ENCODE measurements around the gene PRAC2. TPM values are rescaled to one million over a fixed set of nuclear protein-coding genes. Genes with fewer than 3 reads are reported as not detected.

The PRAC2 gene
- total and polyA plus RNA-seq, 12 donors: not detected

GRCh38 chr17:48718761-48719641 is 4.0 kb upstream of the PRAC2 start:
- TF ChIP-seq CTCF (IDR thresholded peaks at IDR 0.05): no peak
- no peak for ATAC-seq
- no peak overlapping the region for H3K4me3 ChIP-seq

DNA sequence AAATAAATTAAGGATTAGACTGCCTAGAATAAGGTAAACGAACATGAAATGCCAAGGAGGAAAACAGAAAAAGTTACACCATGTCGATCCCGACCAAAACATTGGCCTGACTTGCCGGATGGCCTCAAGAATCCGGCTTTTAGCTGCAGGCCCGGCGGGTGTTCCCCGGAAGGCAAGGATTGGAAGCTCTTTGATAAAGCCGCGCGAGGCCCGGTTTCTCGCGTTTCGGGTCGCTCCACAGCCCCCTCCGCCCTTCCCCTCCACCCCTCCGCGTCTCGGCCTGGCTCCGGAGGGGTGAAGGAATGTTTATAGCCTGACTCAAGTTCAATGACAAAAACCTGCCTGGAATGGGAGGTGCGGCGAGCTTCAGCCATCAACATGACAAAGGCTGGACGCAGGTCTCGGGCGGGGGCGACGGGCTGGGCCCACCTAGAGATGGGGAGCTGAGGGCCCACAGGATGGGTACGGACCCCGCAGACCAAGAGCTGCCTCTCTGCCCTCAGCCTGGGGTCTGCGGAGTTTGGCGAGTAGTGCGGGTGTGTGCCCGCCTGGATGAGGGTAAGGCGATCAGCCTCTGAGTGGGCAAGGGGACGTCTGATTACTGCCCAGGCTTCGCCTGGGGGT is 3.2 kb upstream of the PRAC2 start:
- Histone ChIP-seq H3K27me3 (peaks cover 66 to 100% (median 100%) of the 10 kb centered on the region in 7 donors), H3K9me3 (no peaks in the 10 kb centered on the region), H3K27ac (no peak overlapping the region), H3K4me1 (peaks cover 0 to 37% (median 30%) of the 10 kb centered on the region in 9 donors), H3K36me3 (no peaks in the 10 kb centered on the region), H3K4me3 (no peak overlapping the region)
- intact Hi-C loops (cut with DNase I): loop anchor here in 6 of 10 donors (5.0 to 10.0 kb wide), 4 partner anchors 73 to 165 kb away; no protein-coding TSS in a partner anchor
- no peak for TF ChIP-seq CTCF (IDR thresholded peaks at IDR 0.05)
- ATAC-seq: no peak
- 6 to 7% methylated on average over 37 of the region's 37 CpGs for WGBS, 2 donors
- no peak for DNase-seq

More at GRCh38 chr17:48718761-48719641, 4.0 kb upstream of the PRAC2 start:
- H3K4me1 ChIP-seq: peaks cover 0 to 30% (median 22%) of the 10 kb centered on the region in 9 donors
- no peak overlapping the region for H3K27ac ChIP-seq
- no peaks in the 10 kb centered on the region for H3K9me3 ChIP-seq
- H3K27me3 ChIP-seq: peaks cover 61 to 100% (median 100%) of the 10 kb centered on the region in 7 donors
- intact Hi-C loops (cut with DNase I): no loop called here
- DNase-seq: no peak
- 2 to 6% methylated on average over 80 of the region's 80 CpGs for WGBS, 2 donors
- H3K36me3 ChIP-seq: no peaks in the 10 kb centered on the region

DNA sequence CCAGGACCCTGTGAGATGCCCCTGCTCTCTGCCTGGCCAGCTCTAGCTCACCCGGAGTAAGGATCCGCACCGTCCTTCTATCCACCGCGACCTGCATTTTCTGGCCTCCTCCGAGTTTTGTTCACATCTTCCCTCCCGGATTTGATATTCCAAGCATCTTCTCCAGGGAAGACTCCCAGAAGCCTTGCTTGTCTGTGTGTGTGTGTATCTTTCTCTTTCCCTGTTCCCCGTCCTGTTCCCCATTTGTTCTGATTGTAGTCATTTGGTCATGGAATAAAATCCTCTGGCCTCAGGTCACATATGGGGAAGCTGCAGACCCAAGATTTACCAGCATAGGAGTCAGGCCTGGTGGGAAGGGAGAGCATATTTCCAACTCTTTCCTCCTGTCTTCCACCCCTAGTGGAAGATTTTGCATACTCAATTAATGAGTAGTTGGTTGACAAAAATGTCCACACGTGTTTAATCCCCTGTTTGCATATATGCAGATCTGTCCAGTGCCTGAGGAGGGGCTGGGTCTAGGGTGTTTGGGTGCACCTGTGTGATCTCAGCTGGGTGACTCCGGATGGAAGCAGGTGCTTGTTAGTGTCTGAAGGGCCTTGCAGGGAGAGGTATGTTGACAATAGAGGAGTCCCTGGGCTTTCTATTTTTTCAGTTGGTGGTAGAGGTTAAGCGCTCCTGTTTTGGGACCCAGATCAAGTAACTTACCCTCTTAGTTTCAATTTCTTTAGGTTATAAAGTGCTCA is 2.5 kb upstream of the PRAC2 start:
- no peak for TF ChIP-seq CTCF (IDR thresholded peaks at IDR 0.05)

GRCh38 chr17:48721009-48721402 is 2.0 kb upstream of the PRAC2 start:
- H3K27me3 ChIP-seq: peaks cover 76 to 100% (median 100%) of the 10 kb centered on the region in 7 donors
- peaks cover 0 to 45% (median 31%) of the 10 kb centered on the region in 9 donors for H3K4me1 ChIP-seq
- intact Hi-C loops (cut with DNase I): loop anchor here in 6 of 10 donors (5.0 to 10.0 kb wide), 4 partner anchors 71 to 164 kb away; no protein-coding TSS in a partner anchor
- H3K9me3 ChIP-seq: no peaks in the 10 kb centered on the region
- no peak overlapping the region for H3K27ac ChIP-seq
- no peaks in the 10 kb centered on the region for H3K36me3 ChIP-seq
- ATAC-seq (no peak), DNase-seq (no peak)
- TF ChIP-seq CTCF (IDR thresholded peaks at IDR 0.05): no peak
- no peak overlapping the region for H3K4me3 ChIP-seq
- WGBS, 2 donors: 61 to 65% methylated on average over 1 of the region's 1 CpG

More for the DNA sequence above, 2.5 kb upstream of the PRAC2 start:
- Histone ChIP-seq H3K4me3 (no peak overlapping the region), H3K4me1 (peaks cover 0 to 44% (median 31%) of the 10 kb centered on the region in 9 donors), H3K36me3 (no peaks in the 10 kb centered on the region), H3K9me3 (no peaks in the 10 kb centered on the region), H3K27ac (no peak overlapping the region), H3K27me3 (peaks cover 73 to 100% (median 100%) of the 10 kb centered on the region in 7 donors)
- DNase-seq (no peak), ATAC-seq (no peak)
- intact Hi-C loops (cut with DNase I): loop anchor here in 6 of 10 donors (5.0 to 10.0 kb wide), 4 partner anchors 72 to 164 kb away; no protein-coding TSS in a partner anchor
- 22% methylated on average over 11 of the region's 11 CpGs for WGBS, 2 donors

Measured in heart right ventricle (tissue), 16 donors.